WERI-Rb-1 (cell line): ENCODE measurements around the gene POLH.
"Not testable (repeated sequence)": the region's sequence is repeated elsewhere in the genome, so short reads cannot be mapped to it uniquely, and the experiment has no call there.

ENCODE experiments used
- DNase-seq: peaks from one replicate; pipeline ENCODE4 v3.0.0-alpha.2; 2020
- H3K27ac ChIP-seq: fragments of 250-450 bp; sonication (Bioruptor Pico); 2 replicates; pipeline ENCODE4 v1.5.1; 2020; ENCODE audit warnings: mild to moderate bottlenecking, moderate library complexity
- H3K27me3 ChIP-seq: fragments of 250-450 bp; sonication (Bioruptor Pico); 2 replicates; pipeline ENCODE4 v1.5.1; 2021; ENCODE audit warnings: mild to moderate bottlenecking, low read depth, moderate library complexity; ENCODE audit not compliant: insufficient read depth, severe bottlenecking
- H3K36me3 ChIP-seq: fragments of 250-450 bp; sonication (Bioruptor Pico); 2 replicates; pipeline ENCODE4 v1.5.1; 2020; ENCODE audit warnings: mild to moderate bottlenecking, moderate library complexity
- H3K4me3 ChIP-seq: 2 replicates; pipeline ENCODE4 v1.5.1; 2011; ENCODE audit warnings: low read depth, mild to moderate bottlenecking, control low read depth, low read length
- H3K9me3 ChIP-seq: fragments of 250-450 bp; sonication (Bioruptor Pico); 2 replicates; pipeline ENCODE4 v1.5.1; 2021; ENCODE audit warnings: mild to moderate bottlenecking, moderate library complexity; ENCODE audit not compliant: severe bottlenecking
- TF ChIP-seq, protein P1 (sequence below): IDR thresholded peaks from 2 replicates; pipeline ENCODE4 v1.5.1; 2011; ENCODE audit warnings: low read depth, mild to moderate bottlenecking, control low read depth, inconsistent platforms, low read length

The POLH gene

DNA sequence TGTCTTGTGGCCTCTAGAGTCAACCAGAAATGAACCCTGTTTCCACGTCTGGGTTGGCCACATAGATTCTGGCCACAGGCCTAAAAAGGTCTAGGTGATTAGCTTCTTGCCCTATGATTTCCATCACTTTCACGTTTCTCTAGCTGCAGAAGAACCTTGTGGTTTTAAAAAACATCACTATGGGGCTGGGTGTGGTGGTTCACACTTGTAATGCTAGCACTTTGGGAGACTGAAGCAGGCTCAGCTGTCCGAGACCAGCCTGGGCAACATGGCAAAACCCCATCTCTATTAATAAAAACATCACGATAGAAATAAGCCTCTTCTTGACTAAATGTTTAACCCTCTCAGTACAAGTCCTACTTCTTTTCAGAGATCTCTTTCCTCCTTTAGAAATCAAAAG lies 31.5 kb upstream of the POLH start:
- DNase-seq, result no peak
- H3K27me3 ChIP-seq, result no peaks in the 10 kb centered on the region
- H3K4me3 ChIP-seq, result no peak overlapping the region
- H3K9me3 ChIP-seq, result no peaks in the 10 kb centered on the region
- peaks cover 99% of the 10 kb centered on the region for H3K36me3 ChIP-seq
- TF ChIP-seq, protein P1, sequence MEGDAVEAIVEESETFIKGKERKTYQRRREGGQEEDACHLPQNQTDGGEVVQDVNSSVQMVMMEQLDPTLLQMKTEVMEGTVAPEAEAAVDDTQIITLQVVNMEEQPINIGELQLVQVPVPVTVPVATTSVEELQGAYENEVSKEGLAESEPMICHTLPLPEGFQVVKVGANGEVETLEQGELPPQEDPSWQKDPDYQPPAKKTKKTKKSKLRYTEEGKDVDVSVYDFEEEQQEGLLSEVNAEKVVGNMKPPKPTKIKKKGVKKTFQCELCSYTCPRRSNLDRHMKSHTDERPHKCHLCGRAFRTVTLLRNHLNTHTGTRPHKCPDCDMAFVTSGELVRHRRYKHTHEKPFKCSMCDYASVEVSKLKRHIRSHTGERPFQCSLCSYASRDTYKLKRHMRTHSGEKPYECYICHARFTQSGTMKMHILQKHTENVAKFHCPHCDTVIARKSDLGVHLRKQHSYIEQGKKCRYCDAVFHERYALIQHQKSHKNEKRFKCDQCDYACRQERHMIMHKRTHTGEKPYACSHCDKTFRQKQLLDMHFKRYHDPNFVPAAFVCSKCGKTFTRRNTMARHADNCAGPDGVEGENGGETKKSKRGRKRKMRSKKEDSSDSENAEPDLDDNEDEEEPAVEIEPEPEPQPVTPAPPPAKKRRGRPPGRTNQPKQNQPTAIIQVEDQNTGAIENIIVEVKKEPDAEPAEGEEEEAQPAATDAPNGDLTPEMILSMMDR, result no peak
- H3K27ac ChIP-seq, result no peak overlapping the region

DNA sequence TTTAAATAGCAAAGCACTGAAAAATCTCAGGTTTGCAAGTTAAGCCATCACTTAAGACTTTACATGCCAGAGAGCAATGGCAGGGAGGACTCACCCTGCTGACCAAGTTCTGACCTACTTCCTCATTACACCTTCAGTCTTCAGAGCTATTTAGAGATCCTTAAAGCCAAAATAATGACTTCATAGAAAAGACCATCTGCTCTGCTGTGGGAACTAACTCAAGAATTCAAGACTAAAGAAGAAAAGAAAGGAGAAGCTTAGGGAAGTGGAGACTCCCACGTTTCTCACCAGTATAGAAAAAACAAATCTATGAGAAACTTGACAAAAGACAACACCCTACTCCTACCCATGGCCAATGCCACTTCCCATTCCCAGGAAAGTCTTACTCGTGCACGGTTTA lies 28.8 kb upstream of the POLH start:
- Histone ChIP-seq H3K36me3 (peaks cover 100% of the 10 kb centered on the region), H3K27ac (no peak overlapping the region), H3K27me3 (no peaks in the 10 kb centered on the region), H3K9me3 (no peaks in the 10 kb centered on the region), H3K4me3 (no peak overlapping the region)
- DNase-seq, result no peak
- TF ChIP-seq, protein P1, result no peak

DNA sequence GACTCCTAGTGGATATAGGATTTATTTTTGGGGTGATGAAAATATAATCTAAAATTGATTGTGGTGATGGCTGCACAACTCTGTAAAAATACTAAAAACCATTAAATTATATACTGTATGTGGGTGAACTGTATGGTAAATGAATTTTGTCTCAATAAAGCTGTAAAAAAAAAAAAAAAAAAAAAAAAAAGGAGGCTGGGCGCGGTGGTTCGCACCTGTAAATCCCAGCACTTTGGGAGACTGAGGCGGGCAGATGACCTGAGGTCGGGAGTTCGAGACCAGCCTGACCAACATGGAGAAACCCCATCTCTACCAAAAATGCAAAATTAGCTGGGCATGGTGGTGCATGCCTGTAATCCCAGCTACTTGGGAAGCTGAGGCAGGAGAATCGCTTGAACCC lies 18.4 kb upstream of the POLH start:
- H3K27me3 ChIP-seq, H3K4me3 ChIP-seq, H3K9me3 ChIP-seq, H3K27ac ChIP-seq, DNase-seq: not testable (repeated sequence)
- peaks cover 100% of the 10 kb centered on the region for H3K36me3 ChIP-seq

DNA sequence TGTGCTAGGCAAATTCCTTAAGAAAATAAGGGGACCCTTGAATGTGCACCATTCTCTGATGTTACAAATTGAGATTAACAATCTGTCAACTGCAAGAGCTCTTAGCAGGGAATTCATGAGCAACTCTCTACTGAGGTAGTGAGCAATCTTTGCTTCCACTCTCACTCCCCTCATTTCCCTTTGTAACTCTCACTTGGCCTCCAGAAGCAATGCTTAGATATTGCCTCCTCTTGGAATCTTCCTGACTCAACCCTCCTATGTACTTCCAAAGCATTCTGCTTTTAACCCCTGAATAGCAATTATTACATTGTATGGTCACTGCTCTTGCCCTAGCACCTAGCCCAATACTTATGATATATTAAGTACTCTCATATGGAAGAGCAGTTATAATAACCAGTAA lies 16.7 kb upstream of the POLH start:
- Histone ChIP-seq H3K9me3 (no peaks in the 10 kb centered on the region), H3K36me3 (peaks cover 100% of the 10 kb centered on the region), H3K27ac (no peak overlapping the region), H3K27me3 (no peaks in the 10 kb centered on the region), H3K4me3 (no peak overlapping the region)
- no peak for DNase-seq
- TF ChIP-seq, protein P1, result no peak

DNA sequence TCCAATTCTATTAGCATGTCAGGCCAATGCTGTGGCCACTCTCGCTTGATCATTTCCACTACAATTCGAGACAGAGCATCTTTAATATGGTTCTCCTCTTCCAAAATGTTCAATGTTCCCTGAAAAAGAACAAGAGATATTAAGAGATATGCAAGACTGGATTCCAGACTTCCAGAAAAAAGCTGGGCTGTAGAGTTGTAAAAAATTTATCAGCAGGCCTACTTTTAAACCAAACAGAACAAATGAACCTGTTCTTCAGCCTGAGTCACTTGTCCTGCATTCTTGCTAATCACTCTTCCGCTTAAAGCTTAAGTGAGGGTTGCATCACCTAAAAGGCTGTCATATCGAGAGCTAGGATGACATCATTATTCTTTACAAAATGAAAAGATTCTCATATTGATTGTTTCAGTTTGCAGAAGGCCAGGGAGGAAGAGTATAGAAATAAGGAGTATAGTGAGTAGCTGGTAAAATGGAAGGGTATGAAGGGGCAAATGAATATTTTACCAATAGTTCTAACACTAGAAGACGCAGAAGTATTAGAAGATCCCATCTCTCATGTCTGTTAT lies 5.0 kb upstream of the POLH start:
- H3K36me3 ChIP-seq, result peaks cover 72% of the 10 kb centered on the region
- H3K27me3 ChIP-seq, result no peaks in the 10 kb centered on the region
- no peak for DNase-seq
- H3K4me3 ChIP-seq, result no peak overlapping the region
- TF ChIP-seq, protein P1, result no peak
- no peak overlapping the region for H3K27ac ChIP-seq
- no peaks in the 10 kb centered on the region for H3K9me3 ChIP-seq

DNA sequence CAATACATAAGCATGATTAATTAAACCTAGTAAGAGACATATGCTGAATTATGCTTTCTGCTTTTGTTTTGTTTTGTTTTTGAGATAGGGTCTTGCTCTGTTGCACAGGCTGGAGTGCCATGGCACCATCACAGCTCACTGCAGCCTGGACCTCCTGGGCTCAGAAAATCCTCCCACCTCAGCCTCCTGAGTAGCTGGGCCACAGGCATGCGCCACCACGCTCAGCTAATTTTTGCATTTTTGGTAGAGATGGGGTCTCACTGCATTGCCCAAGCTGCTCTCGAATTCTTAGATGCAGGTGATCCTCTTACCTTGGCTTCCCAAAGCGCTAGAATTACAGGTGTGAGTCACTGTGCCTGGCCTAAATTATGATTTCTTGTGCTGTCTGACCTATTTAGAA lies 4.0 kb upstream of the POLH start:
- Histone ChIP-seq H3K4me3 (no peak overlapping the region), H3K36me3 (peaks cover 64% of the 10 kb centered on the region), H3K9me3 (no peaks in the 10 kb centered on the region), H3K27ac (no peak overlapping the region), H3K27me3 (no peaks in the 10 kb centered on the region)
- TF ChIP-seq, protein P1, result no peak
- DNase-seq, result no peak
